ENCODE results near the gene PACRG. TPM values are rescaled to one million over a fixed set of nuclear protein-coding genes. Genes with fewer than 3 reads are reported as not detected.

The PACRG gene
- total and polyA plus RNA-seq, 8 donors = 1.5 to 6.8 (median 4.6) TPM

DNA sequence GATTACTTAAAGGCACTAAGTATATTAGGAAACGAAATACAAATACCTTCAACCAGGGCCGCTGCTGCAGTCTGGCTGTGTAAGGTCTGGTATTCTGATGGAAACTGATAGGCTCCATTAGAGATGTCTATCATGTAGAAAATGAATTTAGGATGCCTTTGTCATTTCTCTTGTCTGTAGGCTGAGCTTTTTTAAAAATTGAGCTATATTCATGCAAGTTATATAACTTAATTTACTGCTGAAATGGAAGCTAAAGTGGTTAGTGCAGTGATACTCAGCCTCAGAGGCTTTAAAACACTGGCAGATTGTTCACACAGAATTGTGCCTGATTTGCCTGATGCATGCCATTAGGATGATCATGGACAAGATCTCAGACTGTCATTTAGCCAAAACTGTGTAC, 400.6 kb downstream of the PACRG start:
- TF ChIP-seq, protein P1, sequence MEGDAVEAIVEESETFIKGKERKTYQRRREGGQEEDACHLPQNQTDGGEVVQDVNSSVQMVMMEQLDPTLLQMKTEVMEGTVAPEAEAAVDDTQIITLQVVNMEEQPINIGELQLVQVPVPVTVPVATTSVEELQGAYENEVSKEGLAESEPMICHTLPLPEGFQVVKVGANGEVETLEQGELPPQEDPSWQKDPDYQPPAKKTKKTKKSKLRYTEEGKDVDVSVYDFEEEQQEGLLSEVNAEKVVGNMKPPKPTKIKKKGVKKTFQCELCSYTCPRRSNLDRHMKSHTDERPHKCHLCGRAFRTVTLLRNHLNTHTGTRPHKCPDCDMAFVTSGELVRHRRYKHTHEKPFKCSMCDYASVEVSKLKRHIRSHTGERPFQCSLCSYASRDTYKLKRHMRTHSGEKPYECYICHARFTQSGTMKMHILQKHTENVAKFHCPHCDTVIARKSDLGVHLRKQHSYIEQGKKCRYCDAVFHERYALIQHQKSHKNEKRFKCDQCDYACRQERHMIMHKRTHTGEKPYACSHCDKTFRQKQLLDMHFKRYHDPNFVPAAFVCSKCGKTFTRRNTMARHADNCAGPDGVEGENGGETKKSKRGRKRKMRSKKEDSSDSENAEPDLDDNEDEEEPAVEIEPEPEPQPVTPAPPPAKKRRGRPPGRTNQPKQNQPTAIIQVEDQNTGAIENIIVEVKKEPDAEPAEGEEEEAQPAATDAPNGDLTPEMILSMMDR (IDR thresholded peaks at IDR 0.05) = no peak
- Histone ChIP-seq H3K36me3 (no peaks in the 10 kb centered on the region), H3K9me3 (no peaks in the 10 kb centered on the region), H3K27me3 (no peaks in the 10 kb centered on the region), H3K4me1 (no peaks in the 10 kb centered on the region), H3K27ac (no peak overlapping the region), H3K4me3 (no peak overlapping the region)
- DNase-seq = no peak
- intact Hi-C loops (cut with DNase I) = no loop called here
- no peak for ATAC-seq

DNA sequence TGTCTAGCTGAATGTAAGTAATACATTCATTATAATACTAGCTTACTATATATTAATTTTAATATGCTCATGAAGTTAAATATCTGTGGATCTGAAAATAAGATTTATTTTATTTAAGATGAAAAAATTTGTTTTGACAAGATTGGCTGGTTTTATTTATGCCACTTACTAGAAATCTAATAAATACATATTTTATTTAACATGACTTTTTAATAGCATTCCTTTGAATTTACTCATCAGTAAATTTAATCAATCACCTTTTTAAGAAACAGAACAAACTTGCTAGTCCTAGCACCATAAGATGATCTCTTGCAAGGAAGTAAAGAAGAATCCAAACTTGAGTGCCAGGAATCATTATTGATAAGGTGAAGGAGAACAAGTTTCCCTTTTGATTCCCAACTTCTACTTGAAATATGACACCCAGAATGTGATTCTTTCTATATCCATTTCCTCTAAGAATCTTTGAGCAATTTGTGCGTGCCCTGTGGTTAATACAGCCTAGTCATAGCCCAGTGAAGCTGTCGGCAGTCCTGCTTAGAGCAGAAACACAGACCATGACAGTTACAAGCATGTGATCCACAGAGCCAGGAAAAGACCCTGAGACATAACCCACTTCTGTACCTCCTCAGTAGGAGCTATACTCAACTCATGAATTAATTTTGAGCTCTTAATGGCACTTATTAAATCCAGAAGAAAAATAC, 404.4 kb downstream of the PACRG start:
- Histone ChIP-seq H3K36me3 (no peaks in the 10 kb centered on the region), H3K4me3 (no peak overlapping the region), H3K9me3 (no peaks in the 10 kb centered on the region), H3K4me1 (no peaks in the 10 kb centered on the region), H3K27ac (no peak overlapping the region), H3K27me3 (no peaks in the 10 kb centered on the region)
- intact Hi-C loops (cut with DNase I) = no loop called here
- DNase-seq (no peak), ATAC-seq (no peak)
- TF ChIP-seq, protein P1 (IDR thresholded peaks at IDR 0.05) = no peak

DNA sequence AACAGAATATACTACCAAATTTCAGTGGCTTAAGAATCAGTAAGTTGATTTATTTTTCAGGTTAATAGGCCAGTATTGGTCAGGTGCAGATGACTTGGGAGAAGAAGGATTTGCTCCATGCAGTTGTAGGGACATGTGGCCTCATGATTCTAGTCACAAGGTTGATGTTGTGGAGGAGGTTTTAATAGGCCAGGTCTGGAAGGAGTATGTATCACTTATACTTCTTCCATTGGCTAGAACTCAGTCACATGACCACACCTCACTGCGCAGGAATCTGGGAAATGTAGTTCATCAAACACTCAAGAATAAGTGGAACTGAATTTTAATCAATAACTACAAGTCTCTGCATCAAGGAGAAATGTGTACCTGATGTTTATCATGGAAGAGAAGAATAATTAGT, 405.2 kb downstream of the PACRG start:
- DNase-seq (no peak), ATAC-seq (no peak)

DNA sequence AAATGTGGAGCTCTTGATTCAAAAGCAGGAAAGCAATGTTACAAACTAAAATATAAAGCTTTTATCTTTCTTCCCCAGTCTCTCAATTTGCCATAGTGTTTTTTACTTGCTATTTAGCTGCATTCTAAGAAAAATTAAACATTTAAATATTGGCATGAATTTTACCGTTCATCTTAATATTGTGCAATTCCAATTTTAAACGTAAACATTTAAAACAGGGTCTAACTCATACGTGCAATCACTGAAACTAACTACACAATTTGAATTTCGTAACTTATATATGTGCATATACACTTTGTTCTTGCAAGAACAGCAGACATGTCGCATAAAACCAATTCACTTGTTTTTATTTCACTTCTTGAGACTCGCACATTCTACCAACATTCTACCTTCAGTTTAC, 405.9 kb downstream of the PACRG start:
- ATAC-seq = no peak
- Histone ChIP-seq H3K36me3 (no peaks in the 10 kb centered on the region), H3K9me3 (no peaks in the 10 kb centered on the region), H3K27ac (no peak overlapping the region), H3K4me1 (no peaks in the 10 kb centered on the region), H3K4me3 (no peak overlapping the region), H3K27me3 (no peaks in the 10 kb centered on the region)
- intact Hi-C loops (cut with DNase I) = no loop called here
- TF ChIP-seq, protein P1 (IDR thresholded peaks at IDR 0.05) = no peak
- no peak for DNase-seq

More for the DNA sequence above, 405.2 kb downstream of the PACRG start:
- no peak overlapping the region for H3K4me3 ChIP-seq
- TF ChIP-seq, protein P1 (IDR thresholded peaks at IDR 0.05) = no peak
- H3K4me1 ChIP-seq = no peaks in the 10 kb centered on the region
- no peaks in the 10 kb centered on the region for H3K27me3 ChIP-seq
- H3K9me3 ChIP-seq = no peaks in the 10 kb centered on the region
- intact Hi-C loops (cut with DNase I) = no loop called here
- H3K27ac ChIP-seq = no peak overlapping the region
- H3K36me3 ChIP-seq = no peaks in the 10 kb centered on the region

DNA sequence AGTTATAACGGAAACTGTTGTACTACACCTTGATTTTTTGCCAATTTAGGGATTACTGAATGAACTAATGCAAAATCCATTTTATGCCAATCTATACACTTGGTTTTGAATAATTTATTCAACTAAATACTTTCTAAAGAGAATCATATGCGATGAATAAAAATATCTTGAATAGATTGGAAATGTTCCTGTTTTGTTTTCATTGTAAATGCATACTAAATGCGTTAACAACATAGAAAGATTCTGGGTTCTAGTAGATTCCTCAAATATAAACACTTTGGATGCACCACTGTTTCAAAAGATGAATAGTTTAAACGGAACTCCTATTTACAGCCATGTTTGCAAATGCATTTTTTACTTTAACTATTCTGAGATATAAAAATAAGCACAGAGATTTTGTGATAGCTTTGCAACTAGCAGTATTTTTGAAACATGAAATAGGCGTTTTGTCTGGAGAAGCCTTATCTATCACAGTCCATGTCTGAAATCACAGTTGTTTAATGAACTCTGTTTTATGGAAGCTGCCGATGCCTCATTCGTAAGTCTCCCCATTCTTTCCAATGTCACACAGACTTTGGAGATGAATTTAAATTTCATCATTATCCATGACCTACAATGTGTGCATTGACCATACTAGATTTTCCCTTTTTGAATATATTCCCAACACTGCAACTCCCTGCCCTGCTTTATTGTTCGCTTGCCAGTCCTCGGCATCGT, 409.1 kb downstream of the PACRG start:
- no peaks in the 10 kb centered on the region for H3K4me1 ChIP-seq
- H3K36me3 ChIP-seq = no peaks in the 10 kb centered on the region
- ATAC-seq (no peak), DNase-seq (no peak)
- H3K27ac ChIP-seq = no peak overlapping the region
- H3K9me3 ChIP-seq = no peaks in the 10 kb centered on the region
- intact Hi-C loops (cut with DNase I) = no loop called here
- no peak overlapping the region for H3K4me3 ChIP-seq
- TF ChIP-seq, protein P1 (IDR thresholded peaks at IDR 0.05) = no peak
- H3K27me3 ChIP-seq = no peaks in the 10 kb centered on the region

Data from left lung (tissue), 10 donors.